HG03060 (cell line): ENCODE measurements around the gene TBKBP1.
"Not testable (repeated sequence)": the region's sequence is repeated elsewhere in the genome, so short reads cannot be mapped to it uniquely, and the experiment has no call there.

ENCODE experiments used
- ATAC-seq: cut with Tn5 transposase; IDR thresholded peaks from one replicate; pipeline ENCODE4 v1.9.1; 2021; ENCODE audit warnings: low read depth, moderate number of reproducible peaks; ENCODE audit not compliant: unreplicated experiment

The TBKBP1 gene

GRCh38 chr17:47729476-47729875 lies 35.5 kb downstream of the TBKBP1 start:
- no peak for ATAC-seq

GRCh38 chr17:47730681-47731080 lies 36.7 kb downstream of the TBKBP1 start:
- ATAC-seq: no peak

- no peak for ATAC-seq
These were observed 37.4 kb downstream of the TBKBP1 start for GRCh38 chr17:47731396-47731795.

- no peak for ATAC-seq
These were observed 38.6 kb downstream of the TBKBP1 start for GRCh38 chr17:47732399-47733046.

- ATAC-seq: no peak
These were observed 39.2 kb downstream of the TBKBP1 start, which contains the start of gene TBX21 for GRCh38 chr17:47733047-47733673. TBX21 (plus strand) TSS chr17:47733236; CDS start chr17:47733455, 219 bp downstream.

GRCh38 chr17:47733674-47734410 lies 39.9 kb downstream of the TBKBP1 start:
- ATAC-seq: no peak

GRCh38 chr17:47735139-47735464 lies 41.1 kb downstream of the TBKBP1 start:
- no peak for ATAC-seq

GRCh38 chr17:47735536-47736011 lies 41.6 kb downstream of the TBKBP1 start:
- ATAC-seq: no peak

GRCh38 chr17:47736501-47737495 lies 42.8 kb downstream of the TBKBP1 start:
- ATAC-seq: no peak

GRCh38 chr17:47738178-47738577 lies 44.2 kb downstream of the TBKBP1 start:
- ATAC-seq: no peak

GRCh38 chr17:47739150-47739549 lies 45.2 kb downstream of the TBKBP1 start:
- no peak for ATAC-seq

- ATAC-seq: not testable (repeated sequence)
These were observed 46.0 kb downstream of the TBKBP1 start for GRCh38 chr17:47739945-47740344.

GRCh38 chr17:47741109-47741792 lies 47.3 kb downstream of the TBKBP1 start:
- no peak for ATAC-seq

GRCh38 chr17:47741793-47742145 lies 47.8 kb downstream of the TBKBP1 start:
- ATAC-seq: no peak

GRCh38 chr17:47742319-47743181 lies 48.6 kb downstream of the TBKBP1 start:
- no peak for ATAC-seq

GRCh38 chr17:47744168-47745036 lies 50.4 kb downstream of the TBKBP1 start:
- no peak for ATAC-seq

- ATAC-seq: no peak
These were observed 51.0 kb downstream of the TBKBP1 start for GRCh38 chr17:47745037-47745380.

GRCh38 chr17:47751471-47751870 lies 57.5 kb downstream of the TBKBP1 start:
- no peak for ATAC-seq
